GM10248 (cell line): ENCODE measurements around the gene ZNF318.
"Not testable (repeated sequence)": the region's sequence is repeated elsewhere in the genome, so short reads cannot be mapped to it uniquely, and the experiment has no call there.

ENCODE experiments used
- CTCF ChIA-PET: fragments of 300-600 bp; sonication (Branson Sonifier 250); formaldehyde crosslinking; extraction: SDS; loops from one replicate; lab custom pipeline; 2021; ENCODE audit warnings: antibody characterized with exemption; lab: Yijun Ruan, JAX
- POLR2A ChIA-PET: fragments of 350-650 bp; sonication (Branson Sonifier 250); formaldehyde crosslinking; extraction: SDS; loops from one replicate; lab custom pipeline; 2020; ENCODE audit warnings: antibody characterized with exemption; lab: Yijun Ruan, JAX
- DNase-seq: peaks from one replicate; pipeline ENCODE4 v3.0.0; 2012; ENCODE audit errors: extremely low spot score
- TF ChIP-seq, protein P1 (sequence below): IDR thresholded peaks from 2 replicates; pipeline ENCODE4 v1.5.1; 2012; ENCODE audit warnings: mild to moderate bottlenecking, low read depth; ENCODE audit errors: extremely low read depth, missing control alignments, control extremely low read depth

Gene ZNF318

DNA sequence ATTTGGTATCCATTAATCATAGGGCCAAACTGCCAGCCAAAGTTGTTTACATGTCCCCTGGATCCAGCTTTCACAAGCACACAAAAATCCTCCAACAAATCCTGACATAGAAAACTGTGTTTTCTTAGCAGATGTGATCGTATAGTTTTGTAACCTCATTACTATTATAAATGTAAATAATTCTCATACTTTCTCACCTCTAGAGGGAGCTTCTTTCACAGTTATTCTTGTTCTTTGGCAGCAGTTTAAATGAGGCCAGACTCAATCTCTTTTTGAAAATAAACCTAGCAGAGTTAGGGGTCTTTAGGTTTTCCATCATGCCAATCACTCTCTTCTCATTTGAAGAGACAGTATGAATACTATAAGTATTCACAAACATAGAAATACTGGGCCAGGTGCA lies 17.0 kb upstream of the ZNF318 start:
- CTCF ChIA-PET = interaction anchor here (0.7 to 1.4 kb wide), 5 partner anchors 9 to 79 kb away, joined by 3 to 4 read pairs (median 3); partner anchors contain the start of gene ZNF318
- POLR2A ChIA-PET = no interaction called here
- peak; percentile 46 for DNase-seq

DNA sequence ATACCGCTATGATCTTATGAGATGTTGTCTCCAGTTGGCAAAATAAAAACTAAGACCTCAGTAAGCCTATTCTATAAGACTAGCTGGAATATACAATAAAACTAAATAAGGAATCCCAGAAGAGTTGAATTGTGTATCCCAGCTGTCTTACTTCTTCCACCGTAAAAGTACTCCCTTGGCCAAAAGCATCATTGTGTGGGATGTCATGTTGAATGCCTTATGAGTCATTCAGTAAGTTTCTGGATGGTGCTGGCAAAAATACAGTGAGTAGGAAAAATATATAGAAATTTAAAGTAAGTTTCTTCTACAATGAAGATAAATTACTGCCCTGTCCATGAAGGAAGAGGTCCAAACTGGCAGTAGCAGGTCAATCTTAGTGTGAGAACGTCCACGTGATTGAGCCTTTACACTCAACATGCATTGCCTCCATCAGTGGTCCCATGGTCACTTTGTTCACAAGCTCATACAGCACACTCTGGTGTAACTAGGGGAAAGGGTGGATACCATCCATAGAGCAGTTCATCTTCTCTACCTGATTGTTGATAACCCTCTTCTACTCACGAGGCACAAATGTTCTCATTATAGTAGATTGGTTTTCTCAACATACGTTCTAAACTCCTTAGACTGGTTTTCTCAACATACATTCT lies 13.7 kb upstream of the ZNF318 start:
- DNase-seq = no peak
- TF ChIP-seq, protein P1, sequence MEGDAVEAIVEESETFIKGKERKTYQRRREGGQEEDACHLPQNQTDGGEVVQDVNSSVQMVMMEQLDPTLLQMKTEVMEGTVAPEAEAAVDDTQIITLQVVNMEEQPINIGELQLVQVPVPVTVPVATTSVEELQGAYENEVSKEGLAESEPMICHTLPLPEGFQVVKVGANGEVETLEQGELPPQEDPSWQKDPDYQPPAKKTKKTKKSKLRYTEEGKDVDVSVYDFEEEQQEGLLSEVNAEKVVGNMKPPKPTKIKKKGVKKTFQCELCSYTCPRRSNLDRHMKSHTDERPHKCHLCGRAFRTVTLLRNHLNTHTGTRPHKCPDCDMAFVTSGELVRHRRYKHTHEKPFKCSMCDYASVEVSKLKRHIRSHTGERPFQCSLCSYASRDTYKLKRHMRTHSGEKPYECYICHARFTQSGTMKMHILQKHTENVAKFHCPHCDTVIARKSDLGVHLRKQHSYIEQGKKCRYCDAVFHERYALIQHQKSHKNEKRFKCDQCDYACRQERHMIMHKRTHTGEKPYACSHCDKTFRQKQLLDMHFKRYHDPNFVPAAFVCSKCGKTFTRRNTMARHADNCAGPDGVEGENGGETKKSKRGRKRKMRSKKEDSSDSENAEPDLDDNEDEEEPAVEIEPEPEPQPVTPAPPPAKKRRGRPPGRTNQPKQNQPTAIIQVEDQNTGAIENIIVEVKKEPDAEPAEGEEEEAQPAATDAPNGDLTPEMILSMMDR = no peak
- POLR2A ChIA-PET = interaction anchor here (1.1 to 1.3 kb wide), 3 partner anchors 10 to 44 kb away, joined by 3 to 8 read pairs (median 5); partner anchors contain the start of genes ABCC10 and ZNF318
- CTCF ChIA-PET = interaction anchor here (0.9 to 4.1 kb wide), 9 partner anchors 9 to 123 kb away, joined by 3 to 19 read pairs (median 6); partner anchors contain the start of genes CRIP3 and ZNF318

More for the DNA sequence above, 17.0 kb upstream of the ZNF318 start:
- TF ChIP-seq, protein P1 = no peak

DNA sequence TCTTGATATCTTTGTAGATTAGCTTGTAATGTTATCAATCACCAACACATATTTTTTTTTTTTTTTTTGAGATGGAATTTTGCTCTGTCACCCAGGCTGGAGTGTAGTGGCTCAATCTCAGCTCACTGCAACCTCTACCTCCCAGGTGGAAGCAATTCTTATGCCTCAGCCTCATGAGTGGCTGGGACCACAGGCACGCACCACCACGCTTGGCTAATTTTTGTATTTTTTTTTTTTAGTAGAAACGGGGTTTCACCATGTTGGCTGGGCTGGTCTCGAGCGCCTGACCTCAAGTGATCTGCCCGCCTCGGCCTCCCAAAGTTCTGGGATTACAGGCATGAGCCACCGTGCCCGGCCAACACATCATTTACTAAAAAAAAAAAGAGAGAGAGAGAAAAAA lies 11.4 kb upstream of the ZNF318 start:
- CTCF ChIA-PET = interaction anchor here (1.6 to 1.7 kb wide), 2 partner anchors 8 to 115 kb away, joined by 4 read pairs; no protein-coding TSS in a partner anchor
- POLR2A ChIA-PET = interaction anchor here (0.6 kb wide), 1 partner anchor 15 kb away, joined by 3 read pairs; no protein-coding TSS in a partner anchor
- DNase-seq = not testable (repeated sequence)

DNA sequence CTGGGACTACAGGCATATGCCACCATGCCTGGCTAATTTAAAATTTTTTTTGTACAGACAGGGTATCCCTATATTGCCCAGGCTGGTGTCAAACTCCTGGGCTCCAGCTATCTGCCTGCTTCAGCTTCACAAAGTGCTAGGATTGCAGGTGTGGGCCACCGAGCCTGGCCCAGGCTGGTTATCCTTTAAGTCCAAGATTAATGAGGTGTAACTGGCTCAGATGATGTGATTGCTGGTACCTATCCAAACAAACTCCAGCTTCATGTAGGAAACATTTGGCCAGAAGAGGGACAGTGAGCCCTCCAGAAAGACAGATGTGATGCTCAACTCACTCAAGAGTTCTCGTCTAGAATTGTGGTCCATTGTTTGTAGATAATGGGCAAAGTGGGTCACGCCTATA lies 9.2 kb upstream of the ZNF318 start:
- no peak for DNase-seq
- ChIA-PET CTCF (interaction anchor here (1.0 to 3.3 kb wide), 5 partner anchors 10 to 150 kb away, joined by 3 to 11 read pairs (median 5); partner anchors contain the start of genes ABCC10 and DNPH1), POLR2A (no interaction called here)
- TF ChIP-seq, protein P1 = no peak

DNA sequence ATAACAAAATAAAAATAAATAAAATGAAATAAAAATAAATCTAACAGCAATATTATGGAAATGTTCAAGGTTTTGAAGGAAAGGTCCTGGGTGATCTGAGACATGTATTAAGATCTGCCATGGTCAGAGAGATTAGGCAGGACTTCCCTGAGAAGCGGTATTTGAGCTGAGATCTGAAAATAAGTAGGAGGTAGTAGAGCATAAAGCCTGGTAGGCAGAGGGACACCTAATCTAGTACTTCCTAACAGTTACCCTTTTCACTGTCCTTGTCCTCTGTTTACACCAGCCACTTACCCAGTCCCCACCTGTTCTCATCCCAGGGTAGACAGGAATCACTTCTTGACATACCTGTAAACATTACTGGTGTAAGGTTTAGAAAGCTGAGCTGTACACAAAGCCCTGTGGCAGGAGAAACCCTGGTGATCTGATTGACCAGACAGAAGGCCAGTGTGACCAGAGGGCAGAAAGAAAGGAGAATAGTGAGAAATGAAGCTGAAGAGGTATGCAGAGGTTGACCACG lies 8.3 kb upstream of the ZNF318 start:
- CTCF ChIA-PET = interaction anchor here (1.0 to 3.3 kb wide), 7 partner anchors 10 to 149 kb away, joined by 3 to 11 read pairs (median 5); partner anchors contain the start of gene DNPH1
- POLR2A ChIA-PET = no interaction called here
- TF ChIP-seq, protein P1 = no peak
- no peak for DNase-seq

DNA sequence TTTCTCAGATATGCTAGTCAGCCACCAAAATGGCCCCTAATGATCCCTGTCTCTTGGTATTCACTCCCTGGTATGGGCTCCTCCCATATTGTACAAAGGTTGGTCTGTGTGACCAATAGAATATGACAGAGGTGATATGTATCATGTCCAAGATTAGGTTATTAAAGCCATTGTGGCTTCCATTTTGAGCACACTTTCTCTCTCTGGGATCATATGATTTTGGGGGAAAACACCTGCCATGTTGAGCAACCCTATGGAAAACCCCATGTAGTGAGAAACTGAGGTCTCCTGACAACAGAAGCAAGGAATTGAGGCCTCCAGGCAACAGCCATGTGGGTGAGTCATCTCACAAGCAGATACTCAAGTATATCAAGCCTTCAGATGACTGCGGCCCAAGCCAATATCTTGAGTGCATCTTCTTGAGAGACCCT lies 7.1 kb upstream of the ZNF318 start:
- TF ChIP-seq, protein P1 = no peak
- CTCF ChIA-PET = interaction anchor here (1.1 to 3.3 kb wide), 6 partner anchors 14 to 205 kb away, joined by 3 to 15 read pairs (median 5); partner anchors contain the start of gene DNPH1
- POLR2A ChIA-PET = no interaction called here
- DNase-seq = no peak

DNA sequence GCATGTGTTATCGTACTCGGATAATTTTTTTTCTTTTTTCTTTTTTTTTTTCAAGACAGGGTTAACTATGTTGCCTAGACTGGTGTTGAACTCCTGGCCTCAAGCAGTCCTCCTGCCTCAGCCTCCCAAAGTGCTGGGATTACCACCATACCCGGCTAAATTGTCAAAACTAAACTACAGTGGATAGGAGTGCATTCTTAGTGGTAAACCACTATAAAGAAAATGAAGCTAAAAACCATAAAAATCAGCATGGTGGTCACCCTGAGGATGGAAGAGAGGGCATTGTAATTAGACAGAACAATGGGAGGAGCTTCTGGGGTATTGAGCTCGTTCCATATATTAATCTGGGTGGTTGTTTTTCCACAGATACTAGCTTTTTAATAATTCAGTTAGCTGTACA lies 6.2 kb upstream of the ZNF318 start:
- POLR2A ChIA-PET = interaction anchor here (0.5 kb wide), 1 partner anchor 56 kb away, joined by 3 read pairs; no protein-coding TSS in a partner anchor
- TF ChIP-seq, protein P1 = no peak
- CTCF ChIA-PET = interaction anchor here (0.8 to 3.1 kb wide), 5 partner anchors 8 to 131 kb away, joined by 3 to 15 read pairs (median 7); no protein-coding TSS in a partner anchor
- DNase-seq = no peak
